ENCODE measurements around the gene PSME2. TPM values are rescaled to one million over a fixed set of nuclear protein-coding genes. Genes with fewer than 3 reads are reported as not detected.

The PSME2 gene
- total and polyA plus RNA-seq, 2 of the 13 experiments (the other 11 are each of a cell fraction or from before 2014, with no cell fraction given), result 332 to 716 TPM

GRCh38 chr14:24135584-24135833 lies 10.9 kb downstream of the PSME2 start (continued):
- TF ChIP-seq ZNF710 (CRISPR knock-in tag; IDR thresholded peaks at IDR 0.05; ENCODE audit: borderline replicate concordance), result no peak
- TF ChIP-seq AKNA (CRISPR knock-in tag; IDR thresholded peaks at IDR 0.05; ENCODE audit: borderline replicate concordance), result no peak
- no peak for TF ChIP-seq ZNF782 (CRISPR knock-in tag; IDR thresholded peaks at IDR 0.05; ENCODE audit: borderline replicate concordance)
- TF ChIP-seq MTERF4 (CRISPR knock-in tag; IDR thresholded peaks at IDR 0.05), result no peak
- no peak for TF ChIP-seq GATAD2A (CRISPR knock-in tag; IDR thresholded peaks at IDR 0.05)
- TF ChIP-seq JUN (CRISPR knock-in tag; IDR thresholded peaks at IDR 0.05), result peak; percentile 60; the same call in 1 of the 2 replicates
- no peak for TF ChIP-seq KDM2A (CRISPR knock-in tag; IDR thresholded peaks at IDR 0.05; ENCODE audit: borderline replicate concordance, low read depth)
- no peak for TF ChIP-seq ZC3H13 (CRISPR knock-in tag; IDR thresholded peaks at IDR 0.05)
- 0 out of 2 replicates have a peak, but pooled peaks have one; percentile 5 for TF ChIP-seq ZNF652 (CRISPR knock-in tag; IDR thresholded peaks at IDR 0.05; ENCODE audit: borderline replicate concordance, low read depth)
- TF ChIP-seq ZNF343 (CRISPR knock-in tag; IDR thresholded peaks at IDR 0.05), result no peak
- no peak for TF ChIP-seq THAP11 (CRISPR knock-in tag; IDR thresholded peaks at IDR 0.05)
- TF ChIP-seq FIP1L1 (IDR thresholded peaks at IDR 0.05; ENCODE audit: borderline replicate concordance, insufficient read depth, low read depth, low read length), result 0 out of 2 replicates have a peak, but pooled peaks have one; percentile 75
- TF ChIP-seq ZFP82 (CRISPR knock-in tag; IDR thresholded peaks at IDR 0.05; ENCODE audit: borderline replicate concordance), result no peak
- TF ChIP-seq CCAR2 (optimal IDR thresholded peaks at IDR 0.05; ENCODE audit: low read depth, low read length), result no peak
- TF ChIP-seq ATF7 (IDR thresholded peaks at IDR 0.05), result no peak
- TF ChIP-seq ATF7 (CRISPR knock-in tag; IDR thresholded peaks at IDR 0.05), result peak; percentile 42; the same call in 1 of the 2 replicates
- 0 out of 2 replicates have a peak, but pooled peaks have one; percentile 33 for TF ChIP-seq TERF1 (CRISPR knock-in tag; IDR thresholded peaks at IDR 0.05)
- TF ChIP-seq PATZ1 (CRISPR knock-in tag; IDR thresholded peaks at IDR 0.05), result no peak
- TF ChIP-seq GZF1 (CRISPR knock-in tag; IDR thresholded peaks at IDR 0.05), result peak; percentile 59; the same call in 1 of the 2 replicates
